Activated CD4-positive, alpha-beta memory T cell treated with anti-CD3 and anti-CD28 coated beads, Interleukin-2, amount 10 ng/mL, durations not matched to agents 7 days and 5 days (primary cell): Measurements from ENCODE around the gene PLN. TPM values are rescaled to one million over a fixed set of nuclear protein-coding genes. Genes with fewer than 3 reads are reported as not detected.

ENCODE experiments used
- CTCF ChIA-PET: fragments of 350-600 bp; sonication (Branson Sonifier 250); formaldehyde crosslinking; loops from one replicate; lab custom pipeline; 2021; ENCODE audit warnings: antibody characterized with exemption, inconsistent platforms; lab: Charles Lee
- POLR2A ChIA-PET: fragments of 350-600 bp; sonication (Branson Sonifier 250); formaldehyde crosslinking; loops from one replicate; lab custom pipeline; 2021; ENCODE audit warnings: antibody characterized with exemption; lab: Charles Lee
- DNase-seq: peaks from one replicate; pipeline ENCODE4 v3.0.0-alpha.2; 2020
- H3K27ac Mint-ChIP-seq: one replicate; pipeline ENCODE4 v1.8.0; 2021; ENCODE audit warnings: mild to moderate bottlenecking, mixed read lengths
- H3K27me3 Mint-ChIP-seq: one replicate; pipeline ENCODE4 v1.8.0; 2021; ENCODE audit warnings: mixed read lengths
- H3K36me3 Mint-ChIP-seq: one replicate; pipeline ENCODE4 v1.8.0; 2021; ENCODE audit warnings: low read depth, mixed read lengths
- H3K4me1 Mint-ChIP-seq: one replicate; pipeline ENCODE4 v1.8.0; 2021; ENCODE audit warnings: mixed read lengths
- H3K4me3 Mint-ChIP-seq: one replicate; pipeline ENCODE4 v1.8.0; 2021; ENCODE audit warnings: mild to moderate bottlenecking, mixed read lengths
- H3K9me3 Mint-ChIP-seq: one replicate; pipeline ENCODE4 v1.8.0; 2021; ENCODE audit warnings: mixed read lengths
- total RNA-seq, 2 experiments: library from RNA; stranded (reverse); gene quantifications; one replicate each; pipeline ENCODE4 v1.2.3, GENCODE V29; 2021

Gene PLN
- total RNA-seq, result not detected

DNA sequence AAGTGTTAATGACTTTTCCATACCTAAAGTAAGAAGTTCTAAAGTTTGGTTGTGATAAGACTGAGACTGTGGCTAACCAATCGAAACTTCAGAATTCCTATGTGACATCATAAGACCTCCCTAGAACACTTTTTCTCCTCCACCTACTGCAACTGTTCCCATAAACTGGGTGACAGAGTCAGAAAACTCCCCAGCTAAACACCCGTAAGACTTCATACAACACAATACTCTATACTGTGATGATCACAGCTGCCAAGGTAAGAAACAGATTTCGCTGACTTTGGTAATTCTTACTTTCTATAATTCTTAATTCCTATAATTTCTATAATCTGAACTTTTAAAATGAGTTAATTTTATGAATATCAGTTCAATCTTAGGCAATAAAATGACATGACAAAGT is at the start of gene PLN:
PLN (plus strand) TSS at position 161 of the 400 bp plus-strand sequence. CDS start 10,626 bp downstream, outside the sequence.
- ChIA-PET CTCF (interaction anchor here (0.5 kb wide), 1 partner anchor 221 kb away, joined by 4 read pairs; no protein-coding TSS in a partner anchor), POLR2A (no interaction called here)
- Mint-ChIP-seq H3K27me3 (no peaks in the 10 kb centered on the region), H3K4me1 (peaks cover 14% of the 10 kb centered on the region), H3K4me3 (no peak within 1 kb of the TSS), H3K27ac (no peak within 1 kb of the TSS), H3K9me3 (no peaks in the 10 kb centered on the region), H3K36me3 (peaks cover 10% of the 10 kb centered on the region)
- DNase-seq, result no peak

DNA sequence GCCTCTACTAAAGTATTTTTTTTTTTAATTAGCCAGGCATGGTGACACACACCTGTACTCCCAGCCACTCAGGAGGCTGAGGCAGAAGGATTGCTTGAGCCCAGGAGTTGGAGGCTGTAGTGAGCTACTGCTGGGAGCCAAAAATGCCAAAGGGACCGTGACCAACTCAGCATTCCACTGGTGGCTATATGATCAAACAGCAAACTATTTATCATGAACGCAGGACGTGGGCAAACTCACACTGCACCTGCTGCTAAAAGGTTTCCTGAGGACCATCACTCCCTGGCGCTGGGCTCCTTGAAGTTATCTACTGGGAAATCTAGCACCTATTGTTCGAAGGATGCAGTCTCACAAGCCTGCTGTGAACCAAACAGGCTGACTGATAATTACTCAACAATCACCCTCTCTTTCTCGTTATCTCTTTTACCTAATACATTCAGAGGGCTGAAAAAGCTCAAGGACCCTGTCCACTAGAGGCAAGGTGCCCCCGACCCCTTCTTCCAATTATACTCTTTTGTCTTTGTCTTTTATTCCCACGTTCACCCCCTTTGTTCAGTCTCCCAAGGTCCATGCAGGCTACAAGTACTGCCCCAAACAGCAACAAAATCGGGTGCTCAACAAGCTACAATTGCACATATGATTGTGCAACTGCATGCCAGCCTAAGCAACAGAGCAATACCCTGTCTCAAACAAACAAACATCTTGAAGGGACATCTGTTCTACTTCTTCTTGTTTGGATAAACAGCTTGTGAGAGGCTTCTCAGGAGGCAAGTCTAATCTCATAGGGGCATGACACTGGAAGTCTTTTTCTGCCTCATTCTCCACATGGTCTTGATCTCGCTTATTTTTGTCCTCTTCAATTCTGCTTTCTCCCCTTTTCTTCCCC is 47.7 kb upstream of the PLN start:
- POLR2A ChIA-PET, result no interaction called here
- H3K4me3 Mint-ChIP-seq, result no peak overlapping the region
- no peaks in the 10 kb centered on the region for H3K27me3 Mint-ChIP-seq
- no peak overlapping the region for H3K27ac Mint-ChIP-seq
- H3K36me3 Mint-ChIP-seq, result peaks cover 48% of the 10 kb centered on the region
- peaks cover 5% of the 10 kb centered on the region for H3K4me1 Mint-ChIP-seq
- peaks cover 4% of the 10 kb centered on the region for H3K9me3 Mint-ChIP-seq
- CTCF ChIA-PET, result interaction anchor here (0.7 kb wide), 1 partner anchor 1885 kb away, joined by 3 read pairs; no protein-coding TSS in a partner anchor
- no peak for DNase-seq

DNA sequence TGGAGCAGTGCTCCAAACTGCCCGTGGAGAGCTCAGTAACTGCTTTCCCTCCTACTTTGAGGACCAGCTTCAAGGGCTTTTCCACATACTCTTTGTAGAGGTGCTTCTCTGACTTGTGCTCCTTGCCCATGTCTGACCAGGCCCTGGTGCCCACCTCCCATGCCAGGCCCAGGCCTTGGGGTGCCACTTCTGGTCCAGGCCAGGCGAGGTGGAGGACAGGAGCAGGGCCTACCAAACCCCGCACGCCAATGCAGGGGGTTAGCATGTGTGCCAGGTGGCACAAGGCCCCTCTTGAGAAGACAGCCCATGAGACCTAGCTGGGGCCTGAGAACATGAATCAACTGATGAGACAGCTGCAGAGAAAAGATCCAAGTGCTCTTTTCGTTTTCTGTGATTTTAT is 47.0 kb upstream of the PLN start:
- no peak overlapping the region for H3K27ac Mint-ChIP-seq
- ChIA-PET CTCF (no interaction called here), POLR2A (no interaction called here)
- DNase-seq, result no peak
- H3K36me3 Mint-ChIP-seq, result peaks cover 44% of the 10 kb centered on the region
- no peak overlapping the region for H3K4me3 Mint-ChIP-seq
- no peaks in the 10 kb centered on the region for H3K27me3 Mint-ChIP-seq
- peaks cover 4% of the 10 kb centered on the region for H3K9me3 Mint-ChIP-seq
- H3K4me1 Mint-ChIP-seq, result no peaks in the 10 kb centered on the region

- Mint-ChIP-seq H3K27ac (no peak overlapping the region), H3K36me3 (peaks cover 44% of the 10 kb centered on the region), H3K4me1 (no peaks in the 10 kb centered on the region), H3K9me3 (peaks cover 4% of the 10 kb centered on the region), H3K27me3 (no peaks in the 10 kb centered on the region), H3K4me3 (no peak overlapping the region)
- CTCF ChIA-PET, result no interaction called here
- DNase-seq, result no peak
- POLR2A ChIA-PET, result no interaction called here
Measured at GRCh38 chr6:118501765-118502164, 46.3 kb upstream of the PLN start.

DNA sequence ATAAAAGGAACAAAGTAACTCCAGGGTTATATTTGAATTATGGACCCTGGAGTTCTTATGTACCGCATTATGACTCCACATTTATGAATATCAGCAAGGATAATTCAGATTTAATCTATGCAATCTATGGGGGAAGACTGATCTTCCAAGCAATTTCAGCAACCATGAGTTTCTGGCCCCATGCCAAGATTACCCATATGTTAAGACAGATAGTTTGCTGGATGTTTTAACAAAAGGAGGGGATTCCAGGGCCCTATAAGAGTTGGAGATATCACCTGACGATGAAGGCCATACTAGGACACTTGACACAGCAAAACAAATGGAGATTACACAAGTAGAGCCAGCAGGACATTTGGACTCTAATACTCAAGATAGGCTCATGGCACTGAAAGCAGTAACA is 45.9 kb upstream of the PLN start:
- Mint-ChIP-seq H3K4me1 (no peaks in the 10 kb centered on the region), H3K27me3 (no peaks in the 10 kb centered on the region), H3K36me3 (peaks cover 44% of the 10 kb centered on the region), H3K9me3 (peaks cover 4% of the 10 kb centered on the region), H3K4me3 (no peak overlapping the region), H3K27ac (no peak overlapping the region)
- no peak for DNase-seq
- CTCF ChIA-PET, result no interaction called here
- POLR2A ChIA-PET, result no interaction called here

DNA sequence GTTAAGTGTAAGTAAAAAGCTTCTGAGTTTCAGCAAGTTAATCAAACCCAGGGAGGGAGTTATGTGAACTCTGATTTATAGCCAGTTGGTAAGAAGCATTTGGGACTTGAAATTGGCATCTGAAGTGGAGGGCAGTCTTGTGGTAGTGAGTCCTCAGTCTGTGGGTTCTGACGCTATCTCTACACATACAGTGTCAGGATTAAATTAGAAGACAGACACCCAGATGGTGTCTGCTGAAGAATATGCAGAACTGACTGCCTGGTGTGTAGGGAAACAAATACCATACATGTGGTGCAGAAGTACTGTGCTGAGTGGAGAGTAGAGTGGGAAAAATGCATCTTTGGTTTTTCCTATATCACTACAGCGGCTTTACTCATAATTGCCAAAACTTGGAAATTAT is 43.5 kb upstream of the PLN start:
- Mint-ChIP-seq H3K4me1 (no peaks in the 10 kb centered on the region), H3K4me3 (no peak overlapping the region), H3K9me3 (peaks cover 4% of the 10 kb centered on the region), H3K27ac (no peak overlapping the region), H3K36me3 (peaks cover 39% of the 10 kb centered on the region), H3K27me3 (no peaks in the 10 kb centered on the region)
- CTCF ChIA-PET, result no interaction called here
- POLR2A ChIA-PET, result no interaction called here
- no peak for DNase-seq

DNA sequence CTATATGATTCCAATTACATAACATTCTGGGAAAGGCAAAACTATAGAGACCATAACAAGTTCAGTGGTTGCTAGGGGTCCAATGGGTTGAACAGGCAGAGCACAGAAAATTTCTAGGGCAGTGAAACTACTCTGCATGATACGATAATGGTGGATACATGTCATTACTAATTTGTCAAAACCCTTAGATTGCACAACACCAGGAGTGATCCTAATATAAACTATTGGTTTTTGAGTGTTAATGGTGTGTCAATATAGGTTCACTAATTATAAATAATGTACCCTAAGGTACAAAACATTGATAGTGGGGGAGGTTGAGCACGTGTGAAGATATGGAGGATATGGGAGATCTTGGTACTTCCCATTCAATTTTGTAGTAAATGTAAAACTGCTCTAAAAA is 42.4 kb upstream of the PLN start:
- no peaks in the 10 kb centered on the region for H3K27me3 Mint-ChIP-seq
- no peaks in the 10 kb centered on the region for H3K4me1 Mint-ChIP-seq
- no peak overlapping the region for H3K4me3 Mint-ChIP-seq
- peaks cover 34% of the 10 kb centered on the region for H3K36me3 Mint-ChIP-seq
- no peak for DNase-seq
- peaks cover 4% of the 10 kb centered on the region for H3K9me3 Mint-ChIP-seq
- no peak overlapping the region for H3K27ac Mint-ChIP-seq
- POLR2A ChIA-PET, result no interaction called here
- CTCF ChIA-PET, result no interaction called here

DNA sequence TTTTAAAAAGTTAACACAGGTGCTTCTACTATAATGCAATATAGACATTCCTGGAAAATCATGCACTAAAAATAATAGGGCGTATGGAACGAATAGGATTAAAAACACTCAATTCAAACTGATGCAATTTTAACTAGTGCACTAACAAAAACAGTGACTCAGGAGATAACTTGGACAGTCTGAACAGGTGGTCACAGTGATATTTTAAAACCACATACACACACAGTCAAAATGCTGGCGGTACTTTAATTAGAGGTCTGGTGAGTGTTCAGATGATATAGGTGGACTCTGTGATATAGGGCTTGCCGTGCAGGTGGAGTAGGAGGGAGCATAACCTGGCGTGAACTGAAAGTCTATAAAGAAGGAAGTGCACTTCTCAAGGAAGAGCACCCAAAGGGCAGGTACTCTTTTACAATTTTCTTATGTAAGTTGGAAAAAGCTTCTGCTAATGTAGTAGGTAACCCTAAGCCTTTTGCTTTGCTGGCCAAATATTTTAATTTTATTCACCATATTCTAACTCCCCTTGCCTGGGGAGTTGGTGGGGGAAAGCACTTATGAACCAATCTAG is 41.9 kb upstream of the PLN start:
- Mint-ChIP-seq H3K9me3 (peaks cover 4% of the 10 kb centered on the region), H3K27ac (no peak overlapping the region), H3K27me3 (no peaks in the 10 kb centered on the region), H3K36me3 (peaks cover 30% of the 10 kb centered on the region), H3K4me1 (no peaks in the 10 kb centered on the region), H3K4me3 (no peak overlapping the region)
- no peak for DNase-seq
- CTCF ChIA-PET, result no interaction called here
- POLR2A ChIA-PET, result no interaction called here

DNA sequence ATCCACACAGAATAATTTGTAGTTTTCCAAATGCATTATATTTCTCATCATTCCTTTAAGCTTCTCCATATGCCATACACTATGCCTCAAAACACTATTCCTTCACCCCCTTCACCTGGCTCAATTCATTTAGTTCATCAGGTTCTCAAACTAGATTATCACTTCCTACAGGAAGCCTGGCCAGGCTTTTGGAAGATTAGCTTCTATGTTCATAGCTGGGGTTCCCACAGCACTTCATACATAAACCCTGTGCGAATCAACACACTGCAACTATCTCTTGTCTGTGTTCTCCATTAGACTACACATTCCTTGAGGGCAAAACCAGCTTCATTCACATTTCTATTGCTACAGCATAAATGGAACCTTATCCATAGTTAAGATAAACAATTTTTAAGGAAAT is 40.5 kb upstream of the PLN start:
- H3K36me3 Mint-ChIP-seq, result peaks cover 16% of the 10 kb centered on the region
- ChIA-PET CTCF (no interaction called here), POLR2A (no interaction called here)
- no peak overlapping the region for H3K4me3 Mint-ChIP-seq
- peaks cover under 1% of the 10 kb centered on the region for H3K9me3 Mint-ChIP-seq
- DNase-seq, result no peak
- H3K27me3 Mint-ChIP-seq, result no peaks in the 10 kb centered on the region
- no peak overlapping the region for H3K27ac Mint-ChIP-seq
- no peaks in the 10 kb centered on the region for H3K4me1 Mint-ChIP-seq

DNA sequence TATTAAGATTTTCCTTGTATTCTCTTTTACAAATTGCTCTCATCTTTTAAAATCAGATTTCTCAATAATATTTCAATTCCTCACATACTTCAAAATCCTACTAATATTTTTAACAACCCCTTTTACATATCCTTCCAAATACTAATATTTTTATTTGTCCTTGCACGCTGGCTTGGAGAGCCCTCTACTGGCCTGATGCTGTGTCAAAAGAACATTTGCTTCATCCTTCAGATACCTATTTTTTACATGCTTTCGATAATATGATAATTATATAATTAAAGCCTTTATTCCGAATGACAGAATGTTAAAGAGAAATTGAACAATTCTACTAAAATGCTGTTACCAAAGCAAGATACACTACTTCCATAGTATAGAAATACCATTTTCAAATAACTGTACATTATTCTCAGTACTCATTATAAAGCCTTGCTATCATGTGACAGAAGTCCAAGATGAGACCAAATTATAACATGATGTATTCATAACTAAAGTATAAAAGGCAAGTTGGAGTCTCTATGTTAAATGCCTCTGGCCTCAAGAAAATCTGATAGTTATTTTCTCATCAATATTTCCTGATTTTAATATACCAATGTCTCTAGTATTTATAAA is 39.0 kb upstream of the PLN start:
- H3K27me3 Mint-ChIP-seq, result no peaks in the 10 kb centered on the region
- no peaks in the 10 kb centered on the region for H3K9me3 Mint-ChIP-seq
- no peaks in the 10 kb centered on the region for H3K4me1 Mint-ChIP-seq
- H3K4me3 Mint-ChIP-seq, result no peak overlapping the region
- CTCF ChIA-PET, result no interaction called here
- peaks cover 7% of the 10 kb centered on the region for H3K36me3 Mint-ChIP-seq
- DNase-seq, result no peak
- H3K27ac Mint-ChIP-seq, result no peak overlapping the region
- POLR2A ChIA-PET, result no interaction called here

- no peaks in the 10 kb centered on the region for H3K27me3 Mint-ChIP-seq
- DNase-seq, result no peak
- CTCF ChIA-PET, result interaction anchor here (1.6 kb wide), 1 partner anchor 33 kb away, joined by 3 read pairs; no protein-coding TSS in a partner anchor
- H3K36me3 Mint-ChIP-seq, result no peaks in the 10 kb centered on the region
- no peak overlapping the region for H3K27ac Mint-ChIP-seq
- H3K4me1 Mint-ChIP-seq, result peaks cover 4% of the 10 kb centered on the region
- POLR2A ChIA-PET, result no interaction called here
- no peak overlapping the region for H3K4me3 Mint-ChIP-seq
- no peaks in the 10 kb centered on the region for H3K9me3 Mint-ChIP-seq
Measured at GRCh38 chr6:118511930-118512715, 36.0 kb upstream of the PLN start.

GRCh38 chr6:118514689-118515088 is 33.4 kb upstream of the PLN start:
- Mint-ChIP-seq H3K36me3 (peaks cover 21% of the 10 kb centered on the region), H3K9me3 (no peaks in the 10 kb centered on the region), H3K27ac (no peak overlapping the region), H3K27me3 (no peaks in the 10 kb centered on the region), H3K4me1 (peaks cover 4% of the 10 kb centered on the region), H3K4me3 (no peak overlapping the region)
- POLR2A ChIA-PET, result no interaction called here
- CTCF ChIA-PET, result no interaction called here
- DNase-seq, result no peak

- Mint-ChIP-seq H3K27ac (no peak overlapping the region), H3K4me1 (peaks cover 11% of the 10 kb centered on the region), H3K36me3 (peaks cover 53% of the 10 kb centered on the region), H3K4me3 (no peak overlapping the region), H3K27me3 (no peaks in the 10 kb centered on the region), H3K9me3 (no peaks in the 10 kb centered on the region)
- ChIA-PET POLR2A (no interaction called here), CTCF (interaction anchor here (0.7 kb wide), 1 partner anchor 1419 kb away, joined by 3 read pairs; no protein-coding TSS in a partner anchor)
- DNase-seq, result no peak
Measured at GRCh38 chr6:118522422-118522821, 25.7 kb upstream of the PLN start.
